ENCODE data around the gene PAX1.

- TF ChIP-seq ZBTB7A (IDR thresholded peaks at IDR 0.05; ENCODE audit: low read depth) (no peak), CEBPB (IDR thresholded peaks at IDR 0.05) (no peak), RAD21 (IDR thresholded peaks at IDR 0.05; ENCODE audit: low read depth) (no peak), MAX (IDR thresholded peaks at IDR 0.05) (no peak), CREB1 (IDR thresholded peaks at IDR 0.05; ENCODE audit: low read depth) (no peak), EP300 (IDR thresholded peaks at IDR 0.05; ENCODE audit: borderline replicate concordance) (no peak), TEAD4 (IDR thresholded peaks at IDR 0.05) (no peak)
Observed at GRCh38 chr20:21712443-21713059, 7.1 kb downstream of the PAX1 start.

Measured in Ishikawa (cell line).